WERI-Rb-1 (cell line): Measurements from ENCODE around the gene NEDD8.
"Not testable (repeated sequence)": the region's sequence is repeated elsewhere in the genome, so short reads cannot be mapped to it uniquely, and the experiment has no call there.

ENCODE experiments used
- DNase-seq: peaks from one replicate; pipeline ENCODE4 v3.0.0-alpha.2; 2020
- H3K27ac ChIP-seq: fragments of 250-450 bp; sonication (Bioruptor Pico); 2 replicates; pipeline ENCODE4 v1.5.1; 2020; ENCODE audit warnings: mild to moderate bottlenecking, moderate library complexity
- H3K27me3 ChIP-seq: fragments of 250-450 bp; sonication (Bioruptor Pico); 2 replicates; pipeline ENCODE4 v1.5.1; 2021; ENCODE audit warnings: mild to moderate bottlenecking, low read depth, moderate library complexity; ENCODE audit not compliant: insufficient read depth, severe bottlenecking
- H3K36me3 ChIP-seq: fragments of 250-450 bp; sonication (Bioruptor Pico); 2 replicates; pipeline ENCODE4 v1.5.1; 2020; ENCODE audit warnings: mild to moderate bottlenecking, moderate library complexity
- H3K4me3 ChIP-seq: 2 replicates; pipeline ENCODE4 v1.5.1; 2011; ENCODE audit warnings: low read depth, mild to moderate bottlenecking, control low read depth, low read length
- H3K9me3 ChIP-seq: fragments of 250-450 bp; sonication (Bioruptor Pico); 2 replicates; pipeline ENCODE4 v1.5.1; 2021; ENCODE audit warnings: mild to moderate bottlenecking, moderate library complexity; ENCODE audit not compliant: severe bottlenecking
- CTCF ChIP-seq: IDR thresholded peaks from 2 replicates; pipeline ENCODE4 v1.5.1; 2011; ENCODE audit warnings: low read depth, mild to moderate bottlenecking, control low read depth, inconsistent platforms, low read length

The NEDD8 gene

DNA sequence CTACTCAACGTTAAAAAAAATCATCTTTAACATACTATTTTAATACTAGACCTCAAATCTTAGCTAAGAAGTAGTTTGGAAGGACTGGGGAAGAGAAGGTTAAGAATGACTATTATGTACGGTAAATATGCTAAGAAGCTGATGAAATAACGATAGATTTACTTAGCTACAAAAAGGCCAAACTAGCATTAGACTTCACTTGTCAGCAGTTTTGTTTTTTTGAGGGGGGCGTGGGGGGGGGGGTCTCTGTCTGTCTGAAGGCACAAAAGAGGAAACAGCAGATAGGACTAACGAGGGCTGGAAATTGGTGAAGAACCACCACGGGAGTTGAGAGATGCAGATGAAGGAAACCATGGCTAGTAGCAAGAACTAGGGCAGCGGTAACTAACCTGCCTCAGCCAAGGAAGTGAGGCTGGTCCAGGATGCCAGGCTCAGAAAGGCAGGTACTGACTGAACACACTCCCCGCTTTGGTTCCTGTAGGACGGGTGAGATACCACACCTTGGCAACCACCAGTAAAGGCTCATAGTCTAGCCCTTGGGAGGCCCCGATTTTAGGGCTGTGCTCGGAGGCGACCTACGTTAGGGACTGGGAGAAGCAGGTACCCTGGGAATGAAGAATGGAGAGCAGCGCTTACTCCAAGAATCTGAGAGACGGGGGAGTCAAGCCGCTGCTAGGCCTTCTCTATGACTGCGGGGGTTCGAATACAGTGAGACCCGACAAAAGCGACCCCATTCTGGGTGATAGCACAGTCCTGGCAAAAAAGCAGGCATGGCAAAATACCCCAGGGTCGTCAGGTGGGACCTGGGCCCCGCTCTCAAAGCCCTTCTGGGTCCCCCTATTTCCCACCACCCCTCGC lies 675 bp downstream of the NEDD8 start:
- H3K36me3 ChIP-seq = peaks cover 23% of the 10 kb centered on the region
- no peaks in the 10 kb centered on the region for H3K9me3 ChIP-seq
- peak overlapping the region; percentile 93 for H3K27ac ChIP-seq
- peak overlapping the region; percentile 71 for H3K4me3 ChIP-seq
- TF ChIP-seq CTCF = no peak
- no peak for DNase-seq
- H3K27me3 ChIP-seq = no peaks in the 10 kb centered on the region

GRCh38 chr14:24228902-24229301 lies 3.3 kb downstream of the NEDD8 start:
- H3K4me3 ChIP-seq = no peak overlapping the region
- TF ChIP-seq CTCF = no peak
- H3K9me3 ChIP-seq = no peaks in the 10 kb centered on the region
- H3K36me3 ChIP-seq = peaks cover 7% of the 10 kb centered on the region
- H3K27ac ChIP-seq = no peak overlapping the region
- DNase-seq = no peak
- H3K27me3 ChIP-seq = no peaks in the 10 kb centered on the region

- H3K27me3 ChIP-seq = no peaks in the 10 kb centered on the region
These were observed 5.7 kb downstream of the NEDD8 start for GRCh38 chr14:24226473-24226872.

GRCh38 chr14:24224618-24225071 lies 7.5 kb downstream of the NEDD8 start:
- DNase-seq = no peak
- no peak overlapping the region for H3K27ac ChIP-seq
- H3K27me3 ChIP-seq = no peaks in the 10 kb centered on the region
- peaks cover 7% of the 10 kb centered on the region for H3K36me3 ChIP-seq
- no peaks in the 10 kb centered on the region for H3K9me3 ChIP-seq
- H3K4me3 ChIP-seq = no peak overlapping the region
- TF ChIP-seq CTCF = no peak

More at GRCh38 chr14:24226473-24226872, 5.7 kb downstream of the NEDD8 start:
- H3K4me3 ChIP-seq = no peak overlapping the region
- no peak for DNase-seq
- H3K9me3 ChIP-seq = no peaks in the 10 kb centered on the region
- H3K36me3 ChIP-seq = peaks cover 7% of the 10 kb centered on the region
- no peak for TF ChIP-seq CTCF
- no peak overlapping the region for H3K27ac ChIP-seq

GRCh38 chr14:24222987-24223386 lies 9.2 kb downstream of the NEDD8 start:
- H3K36me3 ChIP-seq, H3K27ac ChIP-seq, DNase-seq, H3K27me3 ChIP-seq, H3K9me3 ChIP-seq, H3K4me3 ChIP-seq: not testable (repeated sequence)

DNA sequence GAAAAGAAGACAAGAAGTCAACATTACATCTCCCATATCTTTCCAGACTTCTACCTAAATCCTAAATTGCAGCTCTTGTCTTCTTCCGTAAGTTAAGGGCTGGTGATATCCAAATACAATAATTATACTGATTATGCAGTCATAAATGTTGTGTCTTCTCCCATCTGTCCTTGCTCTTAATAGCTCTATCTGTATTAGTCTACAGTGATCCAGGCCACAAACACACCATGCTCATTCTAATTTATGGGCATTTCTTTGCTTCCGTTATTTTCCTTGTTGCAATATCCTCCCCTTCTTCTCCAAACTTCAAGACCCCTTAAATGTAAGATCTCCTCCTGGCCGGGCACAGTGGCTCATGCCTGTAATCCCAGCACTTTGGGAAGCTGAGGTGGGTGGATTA lies 12.6 kb downstream of the NEDD8 start:
- H3K27me3 ChIP-seq = no peaks in the 10 kb centered on the region
- no peaks in the 10 kb centered on the region for H3K9me3 ChIP-seq
- TF ChIP-seq CTCF = no peak
- no peak for DNase-seq
- no peak overlapping the region for H3K27ac ChIP-seq
- no peaks in the 10 kb centered on the region; the same call in none of the 2 replicates for H3K36me3 ChIP-seq
- no peak overlapping the region for H3K4me3 ChIP-seq
